HG02973 (cell line): Measurements from ENCODE around the gene RFNG.

Source experiments
- ATAC-seq: cut with Tn5 transposase; IDR thresholded peaks from one replicate; pipeline ENCODE4 v1.9.1; 2021; ENCODE audit warnings: moderate library complexity; ENCODE audit not compliant: unreplicated experiment

The RFNG gene

DNA sequence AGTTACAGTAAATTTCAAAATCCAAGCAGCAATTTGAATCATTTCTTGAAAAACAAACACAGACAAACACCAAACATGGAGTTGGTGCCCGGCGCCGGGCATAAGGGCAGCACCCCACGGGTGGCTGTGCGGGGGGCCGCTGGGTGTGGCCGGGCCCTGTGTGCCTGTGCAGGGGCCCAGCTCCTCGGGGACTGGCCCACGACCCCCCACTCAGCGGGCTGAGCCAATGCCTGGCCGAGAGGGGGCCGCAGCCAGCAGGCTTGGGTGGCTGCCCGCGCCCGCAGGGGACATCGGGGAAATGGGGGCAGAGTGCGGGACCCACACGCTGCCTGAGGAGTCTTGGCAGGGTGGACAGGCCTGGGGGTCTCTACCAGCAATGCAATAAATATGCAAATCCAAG, 26.8 kb upstream of the RFNG start:
- no peak for ATAC-seq

- ATAC-seq = no peak
Measured at GRCh38 chr17:82077617-82078358, 26.2 kb upstream of the RFNG start.

- no peak for ATAC-seq
Measured at GRCh38 chr17:82076785-82077591, 25.4 kb upstream of the RFNG start.

DNA sequence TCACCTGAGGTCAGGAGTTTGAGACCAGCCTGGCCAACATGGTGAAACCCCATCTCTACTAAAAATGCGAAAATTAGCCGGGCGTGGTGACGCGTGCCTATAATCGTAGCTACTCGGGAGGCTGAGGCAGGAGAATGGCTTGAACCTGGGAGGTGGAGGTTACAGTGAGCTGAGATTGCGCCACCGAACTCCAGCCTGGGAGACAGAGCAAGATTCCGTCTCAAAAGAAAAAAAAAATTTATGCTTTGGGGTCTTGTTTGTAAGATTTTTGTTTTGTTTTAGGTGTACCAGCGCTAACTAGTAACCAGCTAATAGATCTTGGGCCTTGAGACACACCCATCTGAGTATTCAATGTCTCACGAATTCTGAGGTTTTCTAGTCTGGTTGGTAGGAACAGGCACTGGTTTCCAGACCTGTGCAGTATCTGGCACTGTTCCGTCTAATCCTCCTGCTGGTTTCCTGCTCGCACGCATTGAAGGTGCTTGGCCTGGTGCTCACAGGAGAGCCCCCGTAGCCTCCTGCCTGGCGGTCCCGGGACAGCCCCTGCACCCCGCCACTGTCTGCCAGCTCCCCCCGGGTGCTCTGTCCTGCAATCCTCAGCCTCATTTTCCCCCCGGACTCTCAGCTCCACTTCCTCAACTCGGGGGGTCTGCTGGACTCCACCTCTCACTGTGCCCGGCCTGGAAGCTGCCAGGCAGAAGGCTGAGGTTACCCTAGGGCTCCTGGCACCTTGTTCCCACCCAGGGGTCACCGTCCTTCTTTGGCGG, 24.6 kb upstream of the RFNG start:
- no peak for ATAC-seq

DNA sequence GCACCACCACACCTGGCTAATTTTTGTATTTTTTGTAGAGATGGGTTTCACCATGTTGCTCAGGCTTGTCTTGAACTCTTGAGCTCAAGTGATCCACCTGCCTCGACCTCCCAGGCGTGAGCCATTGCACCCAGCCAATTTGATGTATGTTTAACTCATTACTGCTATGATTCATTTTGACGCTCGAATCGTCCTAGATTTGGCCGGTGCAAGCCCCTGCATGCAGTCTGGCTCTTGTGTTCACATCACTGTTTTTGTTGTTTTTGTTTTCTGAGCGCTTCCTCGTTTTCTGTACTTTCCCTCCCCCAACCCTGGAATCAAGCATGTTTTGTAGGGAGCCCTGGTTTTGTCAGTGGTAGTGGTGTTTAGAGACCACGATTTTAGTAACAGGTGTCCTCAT, 21.8 kb upstream of the RFNG start:
- no peak for ATAC-seq

DNA sequence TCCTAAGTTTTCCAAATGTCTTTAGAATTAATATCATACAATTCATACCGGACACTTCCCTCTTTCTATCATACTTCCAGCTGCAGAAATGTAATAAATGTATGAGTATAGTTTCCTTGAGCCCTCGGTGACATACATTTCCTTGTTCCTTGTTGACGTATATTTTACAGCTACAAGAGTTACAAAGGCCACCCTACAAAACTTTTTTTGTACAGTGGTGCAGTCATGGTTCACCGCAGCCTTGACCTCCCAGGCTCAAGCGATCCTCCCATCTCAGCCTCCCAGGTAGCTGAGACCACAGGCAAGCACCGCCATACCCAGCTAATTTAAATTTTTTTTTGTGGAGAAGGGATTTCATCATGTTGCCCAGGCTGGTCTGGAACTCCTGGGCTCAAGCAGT, 21.2 kb upstream of the RFNG start:
- no peak for ATAC-seq

DNA sequence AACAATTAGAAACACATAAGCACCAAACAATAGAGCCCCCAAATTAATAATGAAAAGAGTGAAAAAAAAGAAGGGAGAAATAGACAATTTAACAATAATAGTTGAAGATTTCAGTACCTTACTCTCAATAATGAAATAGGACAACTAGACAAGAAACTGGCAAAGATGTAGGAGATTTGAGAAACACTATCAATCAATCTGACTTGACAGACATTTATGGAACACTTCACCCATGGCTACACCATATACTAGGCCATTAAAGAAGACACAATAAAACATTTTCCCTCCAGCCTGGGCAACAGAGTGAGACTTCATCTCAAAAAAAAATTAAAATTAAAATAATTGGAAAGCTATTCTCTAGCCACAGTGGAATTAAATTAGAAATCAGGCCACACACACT, 19.0 kb upstream of the RFNG start:
- ATAC-seq = no peak

DNA sequence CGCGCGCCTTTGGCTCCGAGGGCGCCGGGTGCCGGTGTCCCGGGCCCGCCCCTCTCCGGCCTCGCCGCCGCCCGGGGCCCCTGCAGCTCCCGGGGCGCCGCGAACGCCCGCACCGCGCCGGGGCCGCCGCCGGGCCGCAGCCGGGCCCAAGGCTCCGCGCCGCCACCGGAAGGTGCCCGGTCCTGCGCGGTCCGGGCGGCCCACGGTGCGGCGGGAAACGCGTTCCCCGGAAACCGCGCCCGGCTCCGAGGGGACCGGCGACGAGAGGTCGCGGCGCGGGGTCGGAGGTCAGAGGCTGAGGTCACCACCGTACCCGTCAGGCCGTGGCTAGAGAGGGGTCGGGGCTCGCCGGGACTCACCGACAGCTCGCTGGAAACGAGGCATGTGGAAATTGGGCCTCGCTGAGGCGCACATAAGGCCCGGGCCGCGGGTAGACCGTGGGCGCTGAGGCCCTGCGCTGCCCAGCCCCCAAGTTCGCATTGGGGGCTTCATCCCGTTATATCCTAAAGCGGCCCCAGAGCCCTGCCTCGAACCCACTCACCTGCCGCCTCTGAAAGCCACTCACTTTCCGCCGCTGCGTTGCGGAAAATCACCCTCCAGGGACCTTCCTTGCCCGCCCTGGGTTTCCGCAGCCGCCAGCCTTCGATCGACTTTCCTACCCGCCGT, 14.2 kb upstream of the RFNG start, which contains the start of gene DUS1L:
TSS of gene DUS1L (minus strand) at position 167 of the 666 bp plus-strand sequence. CDS start 745 bp downstream, outside the sequence.
- no peak for ATAC-seq

- no peak for ATAC-seq
Measured at GRCh38 chr17:82065193-82065637, 13.6 kb upstream of the RFNG start.

DNA sequence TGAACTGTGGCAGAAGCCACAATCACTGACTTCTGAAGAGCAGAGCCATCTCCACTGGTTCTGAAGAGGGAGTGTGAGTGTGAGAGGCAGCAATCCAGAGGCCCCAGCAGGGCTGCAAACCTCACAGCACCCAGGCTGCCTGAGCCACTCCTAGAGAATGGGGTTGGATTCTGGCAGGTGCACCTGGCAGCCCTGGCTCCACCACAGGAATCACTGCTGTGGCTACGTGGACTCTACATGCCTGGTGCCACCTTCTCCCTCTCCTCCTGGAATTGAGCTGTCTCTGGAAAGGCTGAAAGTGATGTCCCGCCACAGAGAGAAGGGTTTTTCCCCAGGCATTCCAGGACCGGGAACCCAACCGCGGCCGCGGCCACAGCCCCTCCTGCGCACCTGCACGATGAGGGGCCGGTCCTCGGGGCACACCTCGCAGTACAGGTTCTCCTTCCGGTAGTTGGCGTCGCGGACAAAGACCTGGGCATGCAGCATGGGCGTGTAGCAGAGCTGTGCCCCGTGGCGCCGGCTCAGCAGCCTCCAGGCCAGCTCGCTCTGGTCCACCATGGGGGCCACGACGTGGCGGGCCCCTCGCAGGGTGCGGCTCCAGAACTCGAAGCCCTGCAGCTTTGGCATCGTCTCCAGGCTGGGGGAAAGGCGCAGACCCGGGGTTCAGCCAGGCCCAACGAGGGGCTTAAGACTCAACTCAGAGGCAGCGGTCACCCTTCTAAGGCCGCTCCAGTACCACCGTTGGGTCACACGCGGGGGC, 13.0 kb upstream of the RFNG start:
- ATAC-seq = no peak

- no peak for ATAC-seq
Measured at GRCh38 chr17:82063424-82064415, 12.1 kb upstream of the RFNG start.

- no peak for ATAC-seq
Measured at GRCh38 chr17:82062984-82063368, 11.4 kb upstream of the RFNG start.

DNA sequence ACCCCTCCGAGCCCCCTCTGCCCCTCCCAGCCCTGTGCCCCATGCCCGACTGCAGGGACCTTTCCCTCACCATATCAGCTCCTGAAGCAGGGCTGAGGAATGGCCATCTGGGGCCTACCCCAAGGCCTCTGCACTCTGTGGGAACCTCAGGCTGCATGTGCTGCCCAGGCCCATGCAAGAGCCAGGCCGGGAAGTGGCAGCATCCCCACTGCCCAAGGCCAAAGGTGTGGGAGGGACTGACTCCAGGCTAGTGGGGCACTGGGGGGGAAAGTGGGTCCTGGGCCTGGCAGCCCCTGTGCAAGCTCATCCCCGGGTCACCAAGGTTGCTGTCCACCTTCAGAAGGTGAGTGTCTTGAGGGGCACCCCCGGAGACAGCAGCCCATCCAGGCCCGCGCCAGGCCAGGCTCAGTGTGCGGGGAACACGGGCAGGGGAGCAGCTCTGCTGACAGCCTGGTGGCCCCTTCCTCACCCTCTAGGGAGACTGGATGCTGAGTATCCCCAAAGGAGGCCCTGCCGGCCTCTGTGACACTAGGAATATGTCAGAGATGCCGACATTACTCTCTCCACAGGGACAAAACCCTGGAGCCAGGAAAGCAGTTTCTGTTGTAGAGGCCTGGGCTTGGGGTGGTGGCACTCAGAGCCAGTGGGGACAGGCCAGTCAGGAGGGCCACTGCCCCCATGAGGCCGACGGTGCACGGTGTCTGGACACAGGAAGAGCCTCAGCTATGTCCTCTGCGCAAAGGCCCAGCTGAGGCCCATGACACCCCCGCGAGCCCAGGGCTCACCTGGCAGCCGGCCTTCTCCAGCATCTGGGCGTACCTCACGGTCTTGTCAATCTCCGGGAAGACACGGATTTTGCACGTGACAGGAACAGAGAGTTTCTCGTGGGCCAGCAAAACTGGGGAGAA, 10.7 kb upstream of the RFNG start:
- ATAC-seq = no peak

GRCh38 chr17:82061047-82061925, 9.7 kb upstream of the RFNG start:
- ATAC-seq = no peak

DNA sequence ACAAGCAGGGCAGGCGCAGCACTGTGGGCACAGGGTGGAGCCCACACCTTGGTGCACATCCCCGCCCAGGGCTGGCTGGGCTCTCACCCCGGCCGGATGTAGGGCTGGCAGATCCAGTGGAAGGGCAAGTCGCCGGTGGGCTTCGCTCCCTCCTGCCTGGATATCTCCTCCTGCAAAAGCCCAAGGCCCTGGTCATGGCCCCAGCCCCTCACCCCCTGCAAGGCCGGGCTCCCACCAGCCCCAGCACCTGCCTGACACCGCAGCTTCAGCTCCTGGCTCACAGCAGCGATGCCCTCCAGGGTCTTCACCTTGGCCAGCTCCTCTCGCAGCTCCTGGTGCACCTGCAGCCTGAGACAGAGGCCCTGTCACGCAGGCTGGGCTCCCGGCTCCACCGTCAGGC, 9.0 kb upstream of the RFNG start:
- ATAC-seq = no peak

- no peak for ATAC-seq
Measured at GRCh38 chr17:82060001-82060380, 8.4 kb upstream of the RFNG start.
